ENCODE results near the gene GNB3.

Gene GNB3

DNA sequence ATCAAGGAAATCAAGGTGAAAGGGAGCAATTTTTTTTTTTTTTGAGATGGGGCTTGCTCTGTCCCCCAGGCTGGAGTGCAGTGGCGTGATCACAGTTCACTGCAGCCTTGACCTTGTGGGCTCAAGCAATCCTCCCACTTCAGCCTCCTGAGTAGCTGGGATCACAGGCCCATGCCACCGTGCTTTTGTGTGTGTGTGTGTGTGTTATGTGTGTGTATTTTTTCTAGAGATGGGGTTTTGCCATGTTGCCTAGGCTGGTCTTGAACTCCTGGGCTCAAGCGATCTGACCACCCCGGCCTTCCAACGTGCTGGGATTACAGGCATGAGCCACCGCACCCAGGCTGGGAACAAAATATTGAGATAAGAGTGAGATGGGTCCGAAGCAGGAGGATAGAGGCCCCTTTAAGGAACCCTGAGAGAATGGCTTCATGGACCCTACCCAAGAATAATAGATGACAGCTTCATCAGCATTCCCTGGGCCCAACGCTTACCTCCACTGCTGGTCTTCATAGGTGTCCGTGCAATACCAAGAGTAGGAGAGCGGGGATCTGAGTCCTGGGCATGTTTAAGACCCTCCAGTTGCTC lies 9.3 kb downstream of the GNB3 start:
- Histone ChIP-seq H3K9me3 (ENCODE audit: control insufficient read depth, insufficient read depth, low read length) (no peaks in the 10 kb centered on the region), H3K4me3 (ENCODE audit: low read length) (peak overlapping the region; percentile 83; the same call in 1 of the 2 replicates), H3K4me1 (ENCODE audit: control insufficient read depth, insufficient read depth, low read length) (peaks cover 2% of the 10 kb centered on the region; the same call in 1 of the 2 replicates), H3K36me3 (ENCODE audit: control insufficient read depth, insufficient read depth, low read length) (peaks cover 21% of the 10 kb centered on the region; the same call in 1 of the 2 replicates), H3K27ac (ENCODE audit: low read length) (no peak overlapping the region), H3K27me3 (ENCODE audit: control insufficient read depth, insufficient read depth, low read length) (no peaks in the 10 kb centered on the region)
- DNase-seq (ENCODE audit: low read depth, low spot score): no peak
- no CpG with 5 or more reads among the region's 10 CpGs for WGBS (ENCODE audit: insufficient coverage, insufficient read length)

DNA sequence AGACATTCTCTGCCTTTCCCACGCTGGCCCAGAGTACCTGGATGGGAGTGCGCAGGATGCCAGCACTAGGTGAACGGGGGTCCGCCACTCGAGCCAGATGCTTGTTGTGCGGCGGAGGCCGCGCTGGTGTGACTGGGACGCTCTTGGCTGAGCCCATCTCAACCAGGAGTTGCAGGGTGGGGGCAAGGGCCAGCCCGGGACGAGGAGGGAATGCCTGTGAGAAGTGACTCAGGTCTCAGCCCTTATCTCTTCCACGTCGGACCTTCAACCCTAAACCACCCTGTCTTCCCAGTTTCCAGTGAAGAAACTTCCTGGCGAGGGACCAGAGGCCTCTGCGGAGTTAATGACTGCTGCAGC lies 10.0 kb downstream of the GNB3 start:
- WGBS (ENCODE audit: insufficient coverage, insufficient read length): no CpG with 5 or more reads among the region's 16 CpGs
- Histone ChIP-seq H3K36me3 (ENCODE audit: control insufficient read depth, insufficient read depth, low read length) (peaks cover 19% of the 10 kb centered on the region; the same call in 1 of the 2 replicates), H3K4me3 (ENCODE audit: low read length) (peak overlapping the region; percentile 83; the same call in 1 of the 2 replicates), H3K4me1 (ENCODE audit: control insufficient read depth, insufficient read depth, low read length) (peaks cover 2% of the 10 kb centered on the region; the same call in 1 of the 2 replicates), H3K9me3 (ENCODE audit: control insufficient read depth, insufficient read depth, low read length) (no peaks in the 10 kb centered on the region), H3K27me3 (ENCODE audit: control insufficient read depth, insufficient read depth, low read length) (no peaks in the 10 kb centered on the region), H3K27ac (ENCODE audit: low read length) (no peak overlapping the region)
- DNase-seq (ENCODE audit: low read depth, low spot score): no peak

DNA sequence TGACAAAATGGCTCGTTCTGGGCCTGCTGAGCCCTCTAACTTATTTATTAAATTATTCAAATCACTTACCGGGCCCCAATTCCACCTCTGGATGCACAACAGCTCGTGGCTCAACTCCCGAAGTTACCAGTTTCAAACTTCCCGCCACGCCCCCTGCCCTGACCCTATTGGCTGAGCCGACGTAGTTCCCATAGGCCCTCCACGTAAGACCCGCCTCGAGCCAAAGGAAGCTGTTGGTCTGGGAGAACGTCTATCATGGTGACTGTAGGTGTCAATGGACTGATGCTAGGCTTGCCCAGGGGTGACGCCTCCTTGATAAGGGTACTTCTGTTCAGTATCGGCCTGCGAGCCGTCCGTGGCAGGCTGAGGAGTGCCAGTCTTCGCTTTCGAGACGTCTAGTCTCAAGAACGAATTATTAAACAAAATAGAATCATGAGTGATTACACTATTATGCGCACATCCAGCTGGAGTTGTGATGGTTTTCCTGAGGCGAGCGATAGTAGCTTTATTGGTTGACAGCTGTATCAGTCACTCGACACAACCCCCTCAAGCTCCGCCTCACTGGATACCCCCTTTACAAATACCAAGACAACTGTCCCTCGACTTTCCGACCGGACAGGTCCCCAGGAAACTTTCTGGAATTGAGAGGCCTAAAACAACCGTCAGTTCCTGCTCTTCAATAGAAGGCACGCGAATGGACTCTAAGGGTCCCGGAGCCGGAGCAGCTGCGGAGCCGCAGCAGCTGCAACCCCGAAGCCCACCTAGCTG lies 10.6 kb downstream of the GNB3 start, which contains the start of gene CDCA3:
Gene CDCA3, minus strand, starts transcription at position 134 of the 768 bp plus-strand sequence. CDS start 334 bp downstream, outside the sequence.
- WGBS (ENCODE audit: insufficient coverage, insufficient read length): no CpG with 5 or more reads among the region's 37 CpGs
- no peaks in the 10 kb centered on the region for H3K9me3 ChIP-seq (ENCODE audit: control insufficient read depth, insufficient read depth, low read length)
- H3K4me1 ChIP-seq (ENCODE audit: control insufficient read depth, insufficient read depth, low read length): peaks cover 2% of the 10 kb centered on the region; the same call in 1 of the 2 replicates
- H3K27ac ChIP-seq (ENCODE audit: low read length): no peak within 1 kb of the TSS
- no peaks in the 10 kb centered on the region for H3K27me3 ChIP-seq (ENCODE audit: control insufficient read depth, insufficient read depth, low read length)
- peak within 1 kb of the TSS; percentile 83 for H3K4me3 ChIP-seq (ENCODE audit: low read length)
- H3K36me3 ChIP-seq (ENCODE audit: control insufficient read depth, insufficient read depth, low read length): peaks cover 22% of the 10 kb centered on the region; the same call in 1 of the 2 replicates
- DNase-seq (ENCODE audit: low read depth, low spot score): peak; percentile 97

DNA sequence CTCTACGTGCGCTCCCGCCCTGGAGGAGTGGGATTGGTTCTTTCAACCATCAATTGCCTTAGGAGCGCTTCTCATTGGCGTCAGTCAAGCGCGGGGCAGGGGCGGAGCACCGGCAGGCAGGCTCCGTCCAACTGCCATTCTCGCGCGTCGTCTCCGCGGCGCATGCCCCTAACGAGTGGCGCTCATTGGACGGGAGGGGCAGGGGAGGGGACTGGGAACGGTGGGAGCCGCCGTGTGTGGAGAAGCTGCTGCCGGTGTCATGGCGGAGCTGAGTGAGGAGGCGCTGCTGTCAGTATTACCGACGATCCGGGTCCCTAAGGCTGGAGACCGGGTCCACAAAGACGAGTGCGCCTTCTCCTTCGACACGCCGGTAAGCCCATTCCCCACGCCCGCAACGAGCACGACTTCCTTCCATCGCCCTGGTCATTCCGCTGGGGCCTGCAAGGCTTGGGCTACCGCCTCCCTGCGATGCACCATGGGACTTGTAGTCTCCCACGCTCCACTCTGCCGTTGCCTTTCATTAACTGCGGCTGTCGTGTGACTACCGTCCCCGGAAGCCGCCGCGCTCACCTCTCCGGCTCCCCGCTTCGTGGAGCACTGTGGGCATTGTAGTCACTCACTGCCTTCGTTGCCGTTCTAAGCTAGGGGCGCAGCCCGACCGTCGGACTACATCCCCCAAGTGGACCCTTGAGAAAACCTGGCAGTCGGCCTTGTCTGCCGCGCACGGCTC lies 11.4 kb downstream of the GNB3 start, which contains the start of gene USP5:
Gene USP5, plus strand, starts transcription at position 230 of the 730 bp plus-strand sequence. Its CDS starts 30 bp downstream, at position 260.
- peak; percentile 100 for DNase-seq (ENCODE audit: low read depth, low spot score)
- WGBS (ENCODE audit: insufficient coverage, insufficient read length): no CpG with 5 or more reads among the region's 65 CpGs
- H3K9me3 ChIP-seq (ENCODE audit: control insufficient read depth, insufficient read depth, low read length): no peaks in the 10 kb centered on the region
- H3K27ac ChIP-seq (ENCODE audit: low read length): no peak within 1 kb of the TSS
- no peaks in the 10 kb centered on the region for H3K27me3 ChIP-seq (ENCODE audit: control insufficient read depth, insufficient read depth, low read length)
- peaks cover 2% of the 10 kb centered on the region; the same call in 1 of the 2 replicates for H3K4me1 ChIP-seq (ENCODE audit: control insufficient read depth, insufficient read depth, low read length)
- H3K4me3 ChIP-seq (ENCODE audit: low read length): peak within 1 kb of the TSS; percentile 83
- peaks cover 20% of the 10 kb centered on the region; the same call in 1 of the 2 replicates for H3K36me3 ChIP-seq (ENCODE audit: control insufficient read depth, insufficient read depth, low read length)

DNA sequence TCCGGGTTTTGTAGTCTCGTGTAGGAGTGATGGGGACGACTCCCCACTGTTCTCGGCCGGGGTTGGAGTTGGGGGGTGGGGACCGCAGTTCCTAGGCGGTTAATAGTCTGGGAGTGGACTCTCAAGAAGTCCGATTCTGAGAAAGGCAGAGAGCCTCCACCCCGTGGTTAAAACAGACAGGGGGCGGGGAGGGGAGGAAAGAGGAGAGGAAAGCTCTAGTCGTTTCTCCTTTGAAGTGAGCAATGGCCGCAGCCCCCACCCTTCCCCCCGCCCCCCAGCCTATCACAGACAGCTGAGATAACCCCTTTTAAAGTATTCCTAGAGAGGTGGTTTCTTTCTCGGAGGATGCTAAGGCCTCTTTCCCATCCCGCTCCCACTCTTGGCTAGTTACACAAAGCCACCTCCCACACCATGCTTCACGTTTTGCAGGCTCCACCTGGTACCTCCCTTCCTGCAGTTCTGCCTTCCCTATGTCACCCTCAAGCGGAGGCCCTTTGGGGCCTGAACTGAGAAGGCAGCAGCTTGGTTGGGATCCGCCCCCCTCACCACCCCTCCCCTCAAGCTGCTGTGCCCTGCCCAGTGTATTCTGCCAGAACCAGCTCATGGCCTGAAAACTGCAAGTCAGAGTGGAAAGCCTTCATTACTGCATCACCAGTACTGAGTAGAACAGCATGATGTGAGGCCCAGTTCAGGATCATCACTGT lies 12.1 kb downstream of the GNB3 start:
- Histone ChIP-seq H3K4me3 (ENCODE audit: low read length) (peak overlapping the region; percentile 58; the same call in 1 of the 2 replicates), H3K9me3 (ENCODE audit: control insufficient read depth, insufficient read depth, low read length) (no peaks in the 10 kb centered on the region), H3K4me1 (ENCODE audit: control insufficient read depth, insufficient read depth, low read length) (peaks cover 2% of the 10 kb centered on the region; the same call in 1 of the 2 replicates), H3K36me3 (ENCODE audit: control insufficient read depth, insufficient read depth, low read length) (peaks cover 24% of the 10 kb centered on the region; the same call in 1 of the 2 replicates), H3K27me3 (ENCODE audit: control insufficient read depth, insufficient read depth, low read length) (no peaks in the 10 kb centered on the region), H3K27ac (ENCODE audit: low read length) (no peak overlapping the region)
- WGBS (ENCODE audit: insufficient coverage, insufficient read length): no CpG with 5 or more reads among the region's 18 CpGs
- DNase-seq (ENCODE audit: low read depth, low spot score): no peak

GRCh38 chr12:6853626-6854025 lies 12.9 kb downstream of the GNB3 start:
- no CpG with 5 or more reads among the region's 1 CpG for WGBS (ENCODE audit: insufficient coverage, insufficient read length)
- H3K4me1 ChIP-seq (ENCODE audit: control insufficient read depth, insufficient read depth, low read length): peaks cover 2% of the 10 kb centered on the region; the same call in 1 of the 2 replicates
- H3K9me3 ChIP-seq (ENCODE audit: control insufficient read depth, insufficient read depth, low read length): no peaks in the 10 kb centered on the region
- H3K4me3 ChIP-seq (ENCODE audit: low read length): no peak overlapping the region
- H3K27me3 ChIP-seq (ENCODE audit: control insufficient read depth, insufficient read depth, low read length): no peaks in the 10 kb centered on the region
- H3K27ac ChIP-seq (ENCODE audit: low read length): no peak overlapping the region
- H3K36me3 ChIP-seq (ENCODE audit: control insufficient read depth, insufficient read depth, low read length): peaks cover 27% of the 10 kb centered on the region; the same call in 1 of the 2 replicates
- DNase-seq (ENCODE audit: low read depth, low spot score): no peak

DNA sequence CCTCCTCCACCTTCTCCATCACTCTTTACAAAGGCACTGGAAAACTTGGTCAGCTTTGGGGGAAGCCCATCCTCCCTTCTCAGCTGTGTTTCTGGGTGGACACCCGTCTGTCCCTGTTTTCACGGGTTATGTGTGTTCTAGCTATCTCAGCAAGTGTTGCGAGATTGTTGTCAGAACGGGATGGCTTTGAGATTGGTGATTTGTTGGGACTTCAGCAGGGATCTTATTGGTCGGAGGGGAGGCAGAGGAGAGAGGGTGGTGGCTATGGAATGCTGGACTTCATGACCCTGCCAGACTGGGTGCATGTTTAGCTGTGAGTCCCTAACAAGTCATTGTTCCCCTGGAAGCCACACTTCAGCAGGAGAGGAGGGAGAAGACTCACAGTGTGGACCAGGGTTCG lies 13.3 kb downstream of the GNB3 start:
- Histone ChIP-seq H3K9me3 (ENCODE audit: control insufficient read depth, insufficient read depth, low read length) (no peaks in the 10 kb centered on the region), H3K27ac (ENCODE audit: low read length) (no peak overlapping the region), H3K36me3 (ENCODE audit: control insufficient read depth, insufficient read depth, low read length) (peaks cover 28% of the 10 kb centered on the region; the same call in 1 of the 2 replicates), H3K27me3 (ENCODE audit: control insufficient read depth, insufficient read depth, low read length) (no peaks in the 10 kb centered on the region), H3K4me1 (ENCODE audit: control insufficient read depth, insufficient read depth, low read length) (peaks cover 2% of the 10 kb centered on the region; the same call in 1 of the 2 replicates), H3K4me3 (ENCODE audit: low read length) (no peak overlapping the region)
- WGBS (ENCODE audit: insufficient coverage, insufficient read length): no CpG with 5 or more reads among the region's 6 CpGs
- DNase-seq (ENCODE audit: low read depth, low spot score): no peak

DNA sequence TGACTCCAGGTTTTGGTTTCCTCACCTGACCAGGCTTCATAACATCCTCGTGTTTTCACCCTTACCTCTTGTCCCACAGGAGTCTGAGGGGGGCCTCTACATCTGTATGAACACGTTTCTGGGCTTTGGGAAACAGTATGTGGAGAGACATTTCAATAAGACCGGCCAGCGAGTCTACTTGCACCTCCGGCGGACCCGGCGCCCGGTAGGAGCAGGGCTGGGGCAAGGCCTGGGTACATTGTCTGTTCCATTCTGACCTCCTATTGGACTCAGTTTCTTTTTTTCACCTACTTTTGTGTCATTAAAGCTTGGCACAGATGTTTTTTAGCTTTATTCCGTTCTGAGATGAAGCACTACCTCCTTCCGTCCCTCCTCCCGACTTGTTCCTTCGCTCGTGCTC lies 14.6 kb downstream of the GNB3 start:
- Histone ChIP-seq H3K36me3 (ENCODE audit: control insufficient read depth, insufficient read depth, low read length) (peaks cover 28% of the 10 kb centered on the region; the same call in 1 of the 2 replicates), H3K27ac (ENCODE audit: low read length) (no peak overlapping the region), H3K27me3 (ENCODE audit: control insufficient read depth, insufficient read depth, low read length) (no peaks in the 10 kb centered on the region), H3K4me3 (ENCODE audit: low read length) (no peak overlapping the region), H3K9me3 (ENCODE audit: control insufficient read depth, insufficient read depth, low read length) (no peaks in the 10 kb centered on the region), H3K4me1 (ENCODE audit: control insufficient read depth, insufficient read depth, low read length) (peaks cover 2% of the 10 kb centered on the region; the same call in 1 of the 2 replicates)
- WGBS (ENCODE audit: insufficient coverage, insufficient read length): no CpG with 5 or more reads among the region's 14 CpGs
- no peak for DNase-seq (ENCODE audit: low read depth, low spot score)

- Histone ChIP-seq H3K27ac (ENCODE audit: low read length) (no peak overlapping the region), H3K4me3 (ENCODE audit: low read length) (no peak overlapping the region), H3K27me3 (ENCODE audit: control insufficient read depth, insufficient read depth, low read length) (no peaks in the 10 kb centered on the region), H3K36me3 (ENCODE audit: control insufficient read depth, insufficient read depth, low read length) (peaks cover 42% of the 10 kb centered on the region), H3K9me3 (ENCODE audit: control insufficient read depth, insufficient read depth, low read length) (no peaks in the 10 kb centered on the region), H3K4me1 (ENCODE audit: control insufficient read depth, insufficient read depth, low read length) (no peaks in the 10 kb centered on the region)
- no peak for DNase-seq (ENCODE audit: low read depth, low spot score)
- no CpG with 5 or more reads among the region's 2 CpGs for WGBS (ENCODE audit: insufficient coverage, insufficient read length)
Measured at GRCh38 chr12:6858799-6859198, 18.1 kb downstream of the GNB3 start.
